ENCODE measurements around the gene DDX3X.
A peak's percentile ranks its signal among the peaks of the same experiment; 100 is the strongest.

Gene DDX3X

GRCh38 chrX:41327341-41327740 is 6.6 kb upstream of the DDX3X start:
- no peak for DNase-seq (ENCODE audit: low read depth in 2 of 3, low spot score in 1 of 3)

DNA sequence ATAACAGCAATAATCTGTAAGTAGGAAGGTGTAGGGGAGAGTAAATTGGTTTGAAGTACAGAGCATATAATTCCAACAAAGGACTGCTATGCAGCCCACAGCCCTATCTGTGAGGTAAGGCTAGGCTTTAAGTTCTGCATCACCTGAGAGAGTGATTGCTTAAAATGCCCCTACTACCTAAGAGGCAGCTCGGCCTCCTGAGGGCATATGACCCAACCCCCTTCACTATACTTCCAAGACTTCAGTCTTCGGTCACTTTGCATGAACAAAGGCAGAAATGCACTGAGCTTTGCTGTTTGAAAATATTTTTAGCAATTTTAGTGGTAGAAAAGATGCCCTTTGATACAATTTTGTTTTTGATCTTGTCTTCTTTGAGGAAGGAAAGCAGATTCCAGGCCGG is 4.9 kb upstream of the DDX3X start:
- DNase-seq (ENCODE audit: low read depth in 2 of 3, low spot score in 1 of 3), result no peak

DNA sequence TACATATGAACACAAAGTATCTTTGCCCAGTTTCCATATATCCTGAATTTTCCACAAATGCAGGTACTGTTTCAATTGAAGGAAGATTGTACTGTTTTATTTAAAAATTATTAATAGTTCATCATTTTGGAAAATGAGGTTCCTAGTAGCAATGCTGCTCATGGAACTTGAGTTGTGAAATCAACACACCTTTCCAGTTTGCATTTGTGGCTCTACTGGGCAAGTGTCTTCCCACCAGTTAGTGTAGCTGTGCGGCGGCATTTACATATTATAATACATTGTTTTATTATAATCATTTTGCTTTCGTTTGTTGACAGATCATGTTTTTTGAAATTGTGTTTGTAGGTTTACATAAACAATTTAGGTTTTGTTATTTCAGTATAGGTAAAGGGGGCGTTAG is 2.0 kb upstream of the DDX3X start:
- no peak for DNase-seq (ENCODE audit: low read depth in 2 of 3, low spot score in 1 of 3)

- DNase-seq (ENCODE audit: low read depth in 2 of 3, low spot score in 1 of 3), result no peak
These were observed 1.5 kb upstream of the DDX3X start for GRCh38 chrX:41332408-41333002.

DNA sequence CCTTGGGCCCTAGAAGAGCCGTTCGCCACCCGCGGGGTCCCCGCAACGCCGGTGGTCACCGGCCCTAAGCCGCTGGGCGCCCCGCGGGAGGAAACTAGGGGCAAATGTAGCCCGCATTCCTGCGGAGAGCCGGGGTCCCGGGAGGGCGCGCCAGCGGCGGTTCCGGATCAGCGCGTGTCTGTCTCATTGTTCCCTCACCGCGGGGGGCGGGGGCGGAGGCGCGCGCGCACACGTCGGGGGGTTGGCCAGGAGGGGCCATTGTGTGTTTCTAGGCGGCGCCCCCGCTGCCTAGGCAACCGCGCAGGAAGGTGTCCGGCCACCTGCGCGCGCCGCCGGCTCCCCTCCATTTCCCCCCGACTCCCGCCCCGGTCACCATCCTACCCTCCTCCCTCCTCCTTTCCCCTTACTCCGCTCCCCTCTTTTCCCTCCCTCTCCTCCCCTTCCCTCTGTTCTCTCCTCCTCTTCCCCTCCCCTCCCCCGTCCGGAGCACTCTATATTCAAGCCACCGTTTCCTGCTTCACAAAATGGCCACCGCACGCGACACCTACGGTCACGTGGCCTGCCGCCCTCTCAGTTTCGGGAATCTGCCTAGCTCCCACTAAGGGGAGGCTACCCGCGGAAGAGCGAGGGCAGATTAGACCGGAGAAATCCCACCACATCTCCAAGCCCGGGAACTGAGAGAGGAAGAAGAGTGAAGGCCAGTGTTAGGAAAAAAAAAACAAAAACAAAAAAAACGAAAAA is 789 bp upstream of the DDX3X start:
- peak; percentile 68 to 80 (median 79) for DNase-seq (ENCODE audit: low read depth in 2 of 3, low spot score in 1 of 3)

- DNase-seq (ENCODE audit: low read depth in 2 of 3, low spot score in 1 of 3), result peak; percentile 55 to 65 (median 59)
These were observed 618 bp downstream of the DDX3X start for GRCh38 chrX:41334363-41335197.

- DNase-seq (ENCODE audit: low read depth in 2 of 3, low spot score in 1 of 3), result no peak
These were observed 1.4 kb downstream of the DDX3X start for GRCh38 chrX:41335198-41335957.

GRCh38 chrX:41335958-41336331 is 2.0 kb downstream of the DDX3X start:
- no peak for DNase-seq (ENCODE audit: low read depth in 2 of 3, low spot score in 1 of 3)

DNA sequence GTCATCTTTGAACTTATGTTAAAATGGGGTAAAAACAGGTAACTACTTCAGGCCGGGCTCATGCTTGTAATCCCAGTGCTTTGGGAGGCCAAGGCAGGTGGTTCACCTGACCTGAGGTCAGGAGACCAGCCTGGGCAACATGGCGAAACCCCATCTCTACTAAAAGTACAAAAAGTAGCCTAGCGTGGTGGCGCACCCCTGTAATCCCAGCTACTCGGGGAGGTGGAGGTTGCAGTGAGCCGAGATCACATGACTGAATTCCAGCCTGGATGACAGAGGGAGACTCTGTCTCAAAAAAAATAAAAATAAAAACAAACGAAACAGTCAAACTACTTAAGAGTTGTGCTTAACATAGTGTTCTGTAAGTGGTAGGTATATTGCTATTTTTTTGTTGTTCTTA is 2.5 kb downstream of the DDX3X start:
- DNase-seq (ENCODE audit: low read depth in 2 of 3, low spot score in 1 of 3), result no peak

DNA sequence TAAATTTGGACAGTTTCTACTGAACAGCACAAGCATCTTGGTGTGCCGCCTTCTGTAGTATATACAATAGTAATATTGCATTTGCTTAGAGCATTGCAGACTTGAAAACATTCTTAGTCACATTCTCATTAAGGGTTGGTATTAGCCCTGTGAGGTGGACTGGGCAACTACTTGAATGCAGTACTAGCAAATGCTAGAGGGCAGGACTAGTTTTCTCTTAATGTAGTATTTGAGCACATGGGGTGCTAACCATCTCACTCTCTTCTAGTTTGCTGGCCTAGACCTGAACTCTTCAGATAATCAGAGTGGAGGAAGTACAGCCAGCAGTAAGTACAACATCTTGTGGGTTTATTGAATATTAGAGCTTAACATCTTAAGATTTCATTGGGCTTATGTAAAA is 3.2 kb downstream of the DDX3X start:
- DNase-seq (ENCODE audit: low read depth in 2 of 3, low spot score in 1 of 3), result no peak

DNA sequence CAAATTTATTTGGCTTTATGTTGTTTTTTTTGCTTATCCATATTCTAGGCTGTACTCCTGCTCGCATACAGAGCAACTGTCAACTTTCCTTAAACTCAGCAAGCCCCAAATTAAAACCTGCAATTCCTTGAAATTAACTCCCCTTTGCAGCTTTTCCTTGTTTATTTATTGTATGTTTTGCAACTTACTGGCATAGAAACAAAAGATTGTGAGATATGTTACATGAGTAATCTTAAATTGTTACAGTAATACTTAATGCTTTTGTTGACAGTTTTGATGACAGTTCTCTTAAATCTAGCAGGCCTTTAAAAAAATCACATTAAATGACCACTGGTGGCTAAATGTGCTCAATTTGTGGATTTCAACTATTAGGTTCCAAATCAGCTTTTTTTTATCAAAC is 4.5 kb downstream of the DDX3X start:
- no peak for DNase-seq (ENCODE audit: low read depth in 2 of 3, low spot score in 1 of 3)

GRCh38 chrX:41339148-41339547 is 5.2 kb downstream of the DDX3X start:
- no peak for DNase-seq (ENCODE audit: low read depth in 2 of 3, low spot score in 1 of 3)

DNA sequence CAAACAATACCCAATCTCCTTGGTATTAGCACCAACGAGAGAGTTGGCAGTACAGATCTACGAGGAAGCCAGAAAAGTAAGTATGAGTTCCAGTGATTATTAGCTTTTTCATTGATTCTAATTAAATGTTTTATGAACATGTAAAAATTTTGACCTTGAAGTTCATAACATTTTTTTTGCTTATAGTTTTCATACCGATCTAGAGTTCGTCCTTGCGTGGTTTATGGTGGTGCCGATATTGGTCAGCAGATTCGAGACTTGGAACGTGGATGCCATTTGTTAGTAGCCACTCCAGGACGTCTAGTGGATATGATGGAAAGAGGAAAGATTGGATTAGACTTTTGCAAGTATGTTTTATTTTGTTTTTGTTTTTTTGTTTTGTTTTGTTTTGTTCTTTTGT is 10.1 kb downstream of the DDX3X start:
- DNase-seq (ENCODE audit: low read depth in 2 of 3, low spot score in 1 of 3), result no peak

- DNase-seq (ENCODE audit: low read depth in 2 of 3, low spot score in 1 of 3), result no peak
These were observed 13.2 kb downstream of the DDX3X start for GRCh38 chrX:41347186-41347585.

- no peak for DNase-seq (ENCODE audit: low read depth in 2 of 3, low spot score in 1 of 3)
These were observed 14.6 kb downstream of the DDX3X start for GRCh38 chrX:41348551-41348950.

DNA sequence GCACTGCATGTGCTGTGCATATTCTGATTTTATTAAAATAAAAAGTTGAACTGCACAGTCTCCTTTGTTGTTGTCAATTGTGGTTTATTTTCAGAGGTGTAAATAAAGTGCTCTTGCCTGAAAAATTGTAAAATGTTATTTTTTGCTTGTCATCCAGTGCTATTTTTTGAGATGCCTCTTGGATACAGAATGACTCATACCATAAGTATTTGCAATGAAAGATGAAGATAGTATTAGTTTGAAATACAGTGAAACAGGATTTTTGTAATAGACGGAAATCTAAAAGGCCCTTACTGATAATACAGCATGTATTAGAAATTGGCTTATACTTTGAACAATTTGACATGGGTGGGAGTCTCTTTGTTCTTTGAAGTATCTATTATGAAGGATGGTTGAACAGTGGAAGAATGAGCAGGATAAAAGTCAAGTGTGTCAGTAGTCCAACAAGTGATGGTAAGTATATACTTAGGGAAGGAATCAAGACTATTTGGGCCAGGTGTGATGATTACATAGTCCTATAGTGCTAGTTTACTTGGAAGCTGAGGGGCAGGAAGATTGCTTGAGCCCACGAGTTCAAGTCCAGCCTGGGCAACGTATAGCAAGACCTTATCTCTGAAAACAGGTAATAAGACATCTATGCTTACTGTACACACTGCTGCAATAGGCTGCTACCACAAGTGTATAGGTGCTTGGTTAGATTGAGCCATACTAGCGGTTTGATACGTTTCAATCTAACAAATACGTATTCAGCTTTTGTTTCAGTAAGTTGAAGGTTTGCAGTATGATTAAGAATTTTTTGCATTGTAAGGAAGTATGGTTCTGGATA is 16.4 kb downstream of the DDX3X start:
- DNase-seq (ENCODE audit: low read depth in 2 of 3, low spot score in 1 of 3), result no peak

- DNase-seq (ENCODE audit: low read depth in 2 of 3, low spot score in 1 of 3), result no peak
These were observed 17.1 kb downstream of the DDX3X start for GRCh38 chrX:41350976-41351569.

- no peak for DNase-seq (ENCODE audit: low read depth in 2 of 3, low spot score in 1 of 3)
These were observed 18.0 kb downstream of the DDX3X start for GRCh38 chrX:41351923-41352322.

DNA sequence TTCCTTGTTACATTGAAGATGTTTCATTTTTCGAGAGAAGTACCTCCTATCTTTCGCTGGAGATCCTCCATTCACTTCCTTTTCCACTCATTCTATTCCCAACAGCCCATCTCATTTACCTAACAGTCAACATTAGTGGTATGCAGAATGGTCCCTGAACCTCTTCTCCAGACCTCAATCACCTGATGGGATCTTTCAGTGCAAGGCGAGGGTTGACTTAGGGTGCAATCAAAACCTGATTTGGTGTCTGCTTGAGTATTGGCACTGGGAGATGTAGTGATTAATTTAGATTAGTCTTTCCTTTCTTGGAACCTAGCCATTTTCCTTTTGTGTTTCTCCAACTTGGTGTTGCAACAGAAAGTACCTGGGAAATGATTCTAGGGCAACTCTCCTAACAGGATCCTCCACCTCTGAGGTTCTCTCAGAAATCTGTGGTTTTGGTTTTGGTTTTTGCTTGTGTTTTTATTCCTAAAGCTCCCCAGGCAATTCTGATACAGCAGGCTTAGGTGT is 18.4 kb downstream of the DDX3X start:
- DNase-seq (ENCODE audit: low read depth in 2 of 3, low spot score in 1 of 3), result no peak

DNA sequence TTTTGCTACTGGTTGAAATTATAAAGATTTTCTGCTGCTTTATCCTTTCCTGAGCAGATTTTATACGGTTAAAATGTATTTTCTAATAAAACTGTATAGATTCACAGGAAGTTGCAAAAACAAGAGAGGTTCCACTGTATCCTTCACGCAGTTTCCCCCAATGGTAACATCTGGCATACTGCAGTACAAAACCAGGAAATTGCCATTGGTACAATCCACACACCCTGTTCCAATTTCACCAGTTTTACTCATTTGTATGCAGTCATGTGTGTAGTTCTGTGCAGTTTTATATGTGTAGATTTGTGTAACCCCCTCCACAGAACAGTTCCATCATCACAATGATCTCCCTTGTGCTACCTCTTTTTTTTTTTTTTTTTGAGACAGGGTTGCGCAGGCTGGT is 20.0 kb downstream of the DDX3X start:
- no peak for DNase-seq (ENCODE audit: low read depth in 2 of 3, low spot score in 1 of 3)
